ENCODE data around the gene NACC1. TPM values are rescaled to one million over a fixed set of nuclear protein-coding genes. Genes with fewer than 3 reads are reported as not detected.

NACC1 gene
- total and polyA plus RNA-seq, 2 experiments from 2014 or later = 12.4 to 260 TPM

- ATAC-seq = no peak
- H3K27ac ChIP-seq (ENCODE audit: low read depth) = no peak overlapping the region
- peaks cover 5% of the 10 kb centered on the region; the same call in 1 of the 2 replicates for H3K36me3 ChIP-seq (ENCODE audit: insufficient read depth)
Observed at GRCh38 chr19:13138916-13139198, 20.8 kb downstream of the NACC1 start.

More at GRCh38 chr19:13138916-13139198, 20.8 kb downstream of the NACC1 start:
- Histone ChIP-seq H3F3A (replicated peaks; ENCODE audit: low read depth) (0 out of 2 replicates have a peak, but pooled peaks cover 7% of the 10 kb centered on the region), H4K20me1 (replicated peaks; ENCODE audit: insufficient read depth) (peaks cover 20% of the 10 kb centered on the region), H3K27me3 (ENCODE audit: insufficient read depth) (no peaks in the 10 kb centered on the region), H2AFZ (no peak overlapping the region), H3K4me2 (no peak overlapping the region), H3K9me2 (ENCODE audit: insufficient read depth) (no peaks in the 10 kb centered on the region), H3K79me2 (replicated peaks; ENCODE audit: insufficient read depth) (peaks cover 10% of the 10 kb centered on the region), H3K4me1 (ENCODE audit: insufficient read depth) (no peaks in the 10 kb centered on the region), H3K4me3 (no peak overlapping the region)
- no peak overlapping the region for H3K4me3 Mint-ChIP-seq
- no peak for DNase-seq (ENCODE audit: low spot score)
- H3K4me1 Mint-ChIP-seq = peaks cover 16% of the 10 kb centered on the region
- H3K9me3 Mint-ChIP-seq = no peaks in the 10 kb centered on the region
- H3K27me3 Mint-ChIP-seq (ENCODE audit: insufficient read depth, low read depth, poor library complexity) = peaks cover 19% of the 10 kb centered on the region
- no peak for TF ChIP-seq JUNB (IDR thresholded peaks at IDR 0.05; ENCODE audit: unreplicated experiment)
- no peak for TF ChIP-seq NANOG (IDR thresholded peaks at IDR 0.05; ENCODE audit: borderline replicate concordance)
- TF ChIP-seq REST (IDR thresholded peaks at IDR 0.05; ENCODE audit: unreplicated experiment) = no peak
- no peak for TF ChIP-seq ZNF331 (CRISPR knock-in tag; IDR thresholded peaks at IDR 0.05; ENCODE audit: low read depth)
- TF ChIP-seq, protein P1, sequence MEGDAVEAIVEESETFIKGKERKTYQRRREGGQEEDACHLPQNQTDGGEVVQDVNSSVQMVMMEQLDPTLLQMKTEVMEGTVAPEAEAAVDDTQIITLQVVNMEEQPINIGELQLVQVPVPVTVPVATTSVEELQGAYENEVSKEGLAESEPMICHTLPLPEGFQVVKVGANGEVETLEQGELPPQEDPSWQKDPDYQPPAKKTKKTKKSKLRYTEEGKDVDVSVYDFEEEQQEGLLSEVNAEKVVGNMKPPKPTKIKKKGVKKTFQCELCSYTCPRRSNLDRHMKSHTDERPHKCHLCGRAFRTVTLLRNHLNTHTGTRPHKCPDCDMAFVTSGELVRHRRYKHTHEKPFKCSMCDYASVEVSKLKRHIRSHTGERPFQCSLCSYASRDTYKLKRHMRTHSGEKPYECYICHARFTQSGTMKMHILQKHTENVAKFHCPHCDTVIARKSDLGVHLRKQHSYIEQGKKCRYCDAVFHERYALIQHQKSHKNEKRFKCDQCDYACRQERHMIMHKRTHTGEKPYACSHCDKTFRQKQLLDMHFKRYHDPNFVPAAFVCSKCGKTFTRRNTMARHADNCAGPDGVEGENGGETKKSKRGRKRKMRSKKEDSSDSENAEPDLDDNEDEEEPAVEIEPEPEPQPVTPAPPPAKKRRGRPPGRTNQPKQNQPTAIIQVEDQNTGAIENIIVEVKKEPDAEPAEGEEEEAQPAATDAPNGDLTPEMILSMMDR (conservative IDR thresholded peaks at IDR 0.05; ENCODE audit: low read depth in 2 of 2) = no peak
- no peak for TF ChIP-seq ETS1 (IDR thresholded peaks at IDR 0.05)
- peaks cover 57% of the 10 kb centered on the region for H3K36me3 Mint-ChIP-seq (ENCODE audit: low read depth)
- peak overlapping the region; percentile 65; the same call in 1 of the 2 replicates for H3K27ac Mint-ChIP-seq

Data from GM23338 (cell line).